Stimulated activated CD8-positive, alpha-beta memory T cell treated with anti-CD3 and anti-CD28 coated beads, Interleukin-12 subunit alpha, Interleukin-12 subunit beta, amount 100 ng/mL, for 24 hours (primary cell): ENCODE data around the gene GBP2.
"Not testable (repeated sequence)": the region's sequence is repeated elsewhere in the genome, so short reads cannot be mapped to it uniquely, and the experiment has no call there.

ENCODE experiments used
- DNase-seq: peaks from one replicate; pipeline ENCODE4 v3.0.0-alpha.2; 2020; ENCODE audit errors: extremely low read depth

Gene GBP2, protein sequence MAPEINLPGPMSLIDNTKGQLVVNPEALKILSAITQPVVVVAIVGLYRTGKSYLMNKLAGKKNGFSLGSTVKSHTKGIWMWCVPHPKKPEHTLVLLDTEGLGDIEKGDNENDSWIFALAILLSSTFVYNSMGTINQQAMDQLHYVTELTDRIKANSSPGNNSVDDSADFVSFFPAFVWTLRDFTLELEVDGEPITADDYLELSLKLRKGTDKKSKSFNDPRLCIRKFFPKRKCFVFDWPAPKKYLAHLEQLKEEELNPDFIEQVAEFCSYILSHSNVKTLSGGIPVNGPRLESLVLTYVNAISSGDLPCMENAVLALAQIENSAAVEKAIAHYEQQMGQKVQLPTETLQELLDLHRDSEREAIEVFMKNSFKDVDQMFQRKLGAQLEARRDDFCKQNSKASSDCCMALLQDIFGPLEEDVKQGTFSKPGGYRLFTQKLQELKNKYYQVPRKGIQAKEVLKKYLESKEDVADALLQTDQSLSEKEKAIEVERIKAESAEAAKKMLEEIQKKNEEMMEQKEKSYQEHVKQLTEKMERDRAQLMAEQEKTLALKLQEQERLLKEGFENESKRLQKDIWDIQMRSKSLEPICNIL

DNA sequence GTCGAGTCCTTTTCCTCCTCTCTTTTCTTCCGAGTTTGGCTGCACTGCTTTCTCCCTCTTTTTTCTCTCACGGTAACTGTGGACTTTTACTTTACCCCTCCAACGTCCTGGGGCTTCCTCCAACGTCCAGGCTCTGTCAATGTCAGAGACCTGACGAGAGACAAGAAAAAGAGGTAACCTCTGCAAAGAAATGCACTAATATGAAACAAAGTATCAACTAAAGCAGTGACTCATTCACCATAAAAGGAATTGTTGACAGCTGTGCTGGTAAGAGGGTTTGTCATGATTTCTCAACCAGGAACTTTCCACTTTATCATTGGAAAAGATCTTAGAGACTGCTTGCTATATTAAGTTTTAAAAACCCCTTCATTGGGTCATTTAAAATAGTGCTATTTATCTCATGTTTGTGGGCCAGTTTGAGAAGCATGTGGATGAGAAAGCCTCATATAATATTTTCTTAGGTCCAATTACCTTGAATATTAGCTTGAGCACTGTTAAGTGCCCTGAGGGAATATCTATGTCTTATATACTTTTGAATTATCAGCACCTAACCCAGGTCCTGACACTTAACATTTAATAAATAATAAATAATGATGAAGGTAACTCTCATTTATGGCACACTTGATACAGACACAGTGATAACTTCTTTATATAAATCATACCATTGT is at the start of gene GBP2:
Gene GBP2 (minus strand): TSS at position 202 of the 668 bp plus-strand sequence. CDS start 4,148 bp downstream, outside the sequence.
- no peak for DNase-seq

DNA sequence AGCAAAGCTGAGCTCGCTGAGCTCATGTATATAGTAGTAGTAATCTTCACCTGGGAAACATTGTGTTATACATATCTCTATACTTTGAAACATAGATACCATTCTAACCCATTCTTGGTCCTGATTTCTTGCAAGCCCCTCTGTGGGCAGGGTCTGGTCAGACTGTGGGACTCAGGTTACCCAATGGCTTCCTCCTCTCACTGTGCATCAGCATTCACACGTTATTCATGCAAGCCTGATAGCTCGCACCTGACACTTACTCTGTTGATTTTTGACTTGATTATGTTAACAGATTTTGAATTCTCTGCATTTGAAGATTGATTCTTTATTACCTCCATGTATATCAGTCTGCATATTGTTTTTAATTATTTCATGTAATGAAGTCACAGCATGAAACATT is 48.6 kb upstream of the GBP2 start:
- no peak for DNase-seq

DNA sequence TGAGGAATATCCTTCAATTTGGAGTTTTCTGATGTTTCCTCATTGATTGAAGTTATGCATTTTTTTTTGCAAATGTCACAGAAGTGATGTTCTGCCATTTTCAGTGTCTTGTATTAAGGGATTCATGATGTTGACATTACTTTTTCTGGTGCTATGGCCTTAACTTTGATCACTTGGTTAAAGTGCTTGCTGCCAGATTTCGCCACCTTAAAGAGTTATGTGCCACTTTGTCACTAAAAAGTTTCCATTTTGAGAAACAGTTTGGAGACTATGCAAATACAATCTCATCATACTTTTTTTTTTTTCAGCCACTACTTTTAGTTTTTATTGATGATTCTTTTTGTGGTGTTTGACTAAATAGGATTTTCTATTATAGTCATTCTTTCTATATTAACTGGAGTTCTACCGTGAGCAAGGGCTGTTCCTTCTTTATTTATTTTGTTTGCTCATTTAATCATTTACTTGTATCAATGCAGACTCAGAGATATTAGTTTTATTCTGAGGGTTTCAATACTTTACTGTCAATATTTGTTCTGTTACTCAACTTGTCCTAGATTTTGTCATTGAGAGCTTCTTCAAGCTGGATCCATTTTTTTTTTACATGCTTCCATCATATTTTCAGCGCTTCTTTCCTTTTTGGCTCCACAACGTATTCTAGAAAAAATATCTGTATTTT is 46.7 kb upstream of the GBP2 start:
- DNase-seq, result no peak

DNA sequence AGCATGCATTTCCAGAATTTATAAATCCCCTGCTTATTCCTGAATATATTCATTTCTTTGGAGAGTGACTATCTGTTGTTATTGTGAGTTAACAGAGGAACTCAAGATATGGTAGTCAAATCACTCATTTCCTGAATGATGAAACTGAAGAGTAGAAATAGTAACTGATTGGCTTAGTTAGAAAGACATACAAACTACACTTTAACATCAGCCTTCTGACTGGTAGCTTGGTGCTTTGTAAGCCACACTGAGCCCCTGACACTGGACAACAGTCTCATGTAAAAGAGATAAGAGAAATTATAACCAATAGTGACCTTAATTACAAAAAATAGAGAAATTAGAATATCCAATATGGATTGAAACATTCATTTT is 45.1 kb upstream of the GBP2 start:
- DNase-seq, result no peak

DNA sequence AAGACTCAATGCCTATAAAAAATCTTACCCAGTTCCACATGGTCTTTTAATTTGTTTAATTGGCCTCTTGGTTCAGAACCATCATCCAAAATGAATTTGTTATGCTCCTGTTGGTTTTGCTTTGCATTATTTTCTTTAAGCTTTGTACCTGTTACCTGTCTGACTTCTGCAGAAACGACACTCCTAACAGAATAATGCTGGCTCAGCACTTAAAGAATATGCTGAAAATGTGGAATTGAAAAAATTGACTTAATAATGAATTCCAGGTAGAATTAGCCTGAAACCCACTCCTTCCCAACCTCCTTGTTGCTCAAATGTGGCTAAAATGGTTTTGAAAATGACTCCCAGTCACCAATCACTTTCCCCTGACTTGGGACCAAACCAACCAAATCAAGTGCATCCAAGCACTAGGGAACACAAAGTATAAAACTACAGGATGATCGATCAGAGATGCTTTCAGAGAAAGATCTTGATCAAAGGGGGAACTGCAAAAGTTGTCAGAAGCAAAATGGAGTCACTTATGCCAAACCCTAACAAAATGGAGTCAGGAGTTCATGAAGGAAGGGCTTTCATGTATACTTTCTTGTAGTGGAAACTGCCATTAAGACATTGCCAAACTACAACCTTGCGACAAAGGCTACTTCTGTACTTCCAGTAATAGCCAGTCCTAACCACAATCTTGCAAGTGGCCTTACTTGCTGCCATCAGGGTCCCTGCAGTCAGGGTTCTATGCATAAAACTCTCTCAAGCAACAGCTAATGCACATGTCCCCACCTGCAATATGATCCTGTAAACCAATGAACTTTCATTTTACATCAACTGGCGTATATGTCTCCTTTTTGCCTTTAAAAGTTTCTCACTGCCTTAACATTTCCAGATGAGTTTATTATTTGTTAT is 44.5 kb upstream of the GBP2 start:
- DNase-seq, result no peak

DNA sequence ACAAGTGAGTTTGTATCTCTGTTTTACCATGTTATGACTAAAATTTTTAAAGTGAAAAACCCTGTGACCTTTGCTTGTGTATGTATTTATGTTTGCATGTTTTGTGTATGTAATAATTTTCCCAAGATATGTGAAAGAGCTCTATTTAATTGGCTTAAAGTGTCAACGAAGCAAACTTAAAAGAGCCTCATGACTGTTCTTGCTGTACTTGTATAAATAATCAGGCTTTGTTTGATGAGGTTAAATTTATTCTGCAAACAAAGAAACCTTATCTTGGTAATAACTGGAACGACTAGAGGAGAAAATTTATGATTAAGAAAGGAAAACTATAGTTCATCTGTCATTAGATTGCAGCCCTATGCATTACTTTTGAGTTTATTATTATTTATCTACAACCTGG is 43.3 kb upstream of the GBP2 start:
- DNase-seq, result no peak

DNA sequence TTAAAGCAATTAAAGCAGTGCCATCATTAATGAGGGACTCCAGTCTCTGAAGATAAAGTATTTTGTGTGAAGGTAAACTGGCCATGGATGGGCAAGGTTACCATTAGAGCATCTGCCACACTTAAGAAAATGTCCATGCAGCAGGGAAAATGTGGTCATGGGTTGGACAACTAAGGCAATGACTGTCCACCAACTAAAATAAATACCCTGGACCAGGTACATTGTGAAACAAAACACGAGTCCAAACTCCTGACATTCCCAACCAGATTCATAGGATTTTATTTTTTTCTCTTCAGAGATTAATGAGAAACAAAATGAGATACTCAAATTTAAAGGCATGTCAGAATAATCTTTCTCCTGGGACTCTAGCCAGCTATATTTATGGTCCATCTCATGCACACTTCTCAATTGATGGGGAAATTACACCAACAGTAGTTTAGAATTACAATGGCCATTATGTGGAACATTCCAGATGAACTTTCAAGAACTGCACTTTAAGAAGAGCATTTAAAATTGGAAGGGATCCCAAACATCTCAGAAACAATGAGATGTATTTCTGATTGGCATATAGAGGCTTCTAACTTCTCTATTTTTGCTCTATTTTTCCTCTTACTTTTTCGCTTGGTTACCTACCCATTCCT is 41.8 kb upstream of the GBP2 start:
- DNase-seq, result no peak

DNA sequence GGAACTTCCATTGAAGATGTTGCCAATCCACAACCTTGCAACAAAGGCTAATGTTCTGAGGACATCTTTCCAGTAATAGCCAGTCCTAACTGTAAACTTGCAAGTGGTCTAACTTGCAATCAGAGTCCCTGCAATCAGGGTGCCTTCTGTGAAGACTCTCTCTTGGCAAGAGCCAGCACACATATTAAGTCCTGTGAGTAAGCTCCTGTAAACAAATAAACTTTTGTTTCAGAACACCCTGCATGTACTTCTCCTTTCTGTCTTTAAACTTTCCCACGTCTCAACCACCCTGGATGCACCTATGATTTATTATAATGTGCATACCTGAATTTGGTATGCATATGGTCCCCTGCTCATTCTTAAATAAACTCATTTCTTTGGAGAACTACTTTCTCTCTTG is 40.8 kb upstream of the GBP2 start:
- DNase-seq, result no peak

DNA sequence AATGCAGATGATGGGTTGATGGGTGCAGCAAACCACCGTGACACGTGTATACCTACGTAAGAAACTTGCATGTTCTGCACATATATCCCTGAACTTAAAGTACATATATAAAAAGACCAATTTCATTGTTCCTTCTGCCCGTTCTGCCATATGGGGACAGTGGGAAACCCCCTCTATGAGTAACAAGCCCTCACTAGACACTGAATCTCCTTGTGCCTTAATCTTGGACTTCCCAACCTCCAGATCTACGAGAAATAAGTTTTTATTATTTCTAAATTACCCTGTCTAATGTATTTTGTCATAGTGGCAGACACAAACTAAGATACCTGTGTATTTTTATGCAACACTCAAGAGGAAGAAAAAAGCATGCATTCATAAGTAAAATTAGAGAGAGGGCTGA is 39.9 kb upstream of the GBP2 start:
- DNase-seq, result no peak

DNA sequence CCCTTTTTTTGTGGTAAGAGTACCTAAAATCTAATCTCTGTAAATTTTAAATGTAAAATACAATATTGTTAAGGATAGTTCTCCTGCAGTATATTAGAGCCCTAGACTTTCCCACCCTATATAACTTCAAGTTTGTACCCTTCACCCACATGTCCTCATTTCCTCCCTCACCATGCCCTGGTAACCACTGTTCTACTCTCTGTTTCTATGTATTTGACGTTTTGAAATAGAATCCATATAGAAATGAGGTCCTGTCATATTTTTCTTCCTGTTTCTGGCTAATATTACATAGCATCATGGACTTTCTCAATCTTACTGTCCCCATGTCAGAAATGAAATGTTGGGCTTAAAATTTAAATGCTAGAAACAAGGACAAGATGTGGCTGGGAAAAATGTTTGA is 25.1 kb upstream of the GBP2 start:
- no peak for DNase-seq

DNA sequence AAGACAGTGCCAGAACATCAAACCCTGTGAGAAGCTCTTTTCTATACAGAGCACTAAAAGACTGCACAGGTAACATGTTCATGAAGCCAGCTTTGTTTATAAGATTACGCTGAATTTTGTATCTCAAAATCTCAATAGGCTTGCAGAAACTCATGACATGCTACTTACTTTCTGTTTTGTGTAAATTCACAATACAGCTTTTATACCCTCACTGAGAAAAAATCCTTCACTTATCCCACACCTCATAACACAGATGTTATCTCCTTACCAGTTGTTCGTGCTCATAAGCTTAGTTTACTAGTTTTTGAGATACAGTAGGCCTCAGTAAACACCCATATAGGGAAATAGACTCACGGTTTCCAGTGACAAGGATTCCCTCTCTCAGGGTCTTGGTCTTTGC is 24.1 kb upstream of the GBP2 start:
- DNase-seq, result no peak

DNA sequence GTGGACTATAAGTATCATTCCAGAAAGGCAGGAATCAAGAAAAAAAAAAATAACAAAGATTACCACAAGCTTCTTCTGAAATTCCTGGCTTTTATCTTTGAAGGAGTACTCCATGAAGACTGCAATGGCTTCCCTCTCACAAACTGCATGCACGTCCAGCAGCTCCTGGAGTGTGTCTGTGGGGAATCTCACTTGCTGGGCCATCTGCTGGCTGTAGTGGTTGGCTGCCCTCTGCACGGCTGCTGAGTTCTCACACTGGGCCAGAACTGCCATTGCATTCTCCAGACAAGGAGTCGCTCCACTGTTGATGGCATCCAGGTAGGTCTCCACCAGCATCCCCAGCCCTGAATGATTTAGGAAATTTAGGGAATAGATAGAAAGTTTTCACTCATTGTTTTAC is 23.3 kb upstream of the GBP2 start:
- DNase-seq, result no peak

DNA sequence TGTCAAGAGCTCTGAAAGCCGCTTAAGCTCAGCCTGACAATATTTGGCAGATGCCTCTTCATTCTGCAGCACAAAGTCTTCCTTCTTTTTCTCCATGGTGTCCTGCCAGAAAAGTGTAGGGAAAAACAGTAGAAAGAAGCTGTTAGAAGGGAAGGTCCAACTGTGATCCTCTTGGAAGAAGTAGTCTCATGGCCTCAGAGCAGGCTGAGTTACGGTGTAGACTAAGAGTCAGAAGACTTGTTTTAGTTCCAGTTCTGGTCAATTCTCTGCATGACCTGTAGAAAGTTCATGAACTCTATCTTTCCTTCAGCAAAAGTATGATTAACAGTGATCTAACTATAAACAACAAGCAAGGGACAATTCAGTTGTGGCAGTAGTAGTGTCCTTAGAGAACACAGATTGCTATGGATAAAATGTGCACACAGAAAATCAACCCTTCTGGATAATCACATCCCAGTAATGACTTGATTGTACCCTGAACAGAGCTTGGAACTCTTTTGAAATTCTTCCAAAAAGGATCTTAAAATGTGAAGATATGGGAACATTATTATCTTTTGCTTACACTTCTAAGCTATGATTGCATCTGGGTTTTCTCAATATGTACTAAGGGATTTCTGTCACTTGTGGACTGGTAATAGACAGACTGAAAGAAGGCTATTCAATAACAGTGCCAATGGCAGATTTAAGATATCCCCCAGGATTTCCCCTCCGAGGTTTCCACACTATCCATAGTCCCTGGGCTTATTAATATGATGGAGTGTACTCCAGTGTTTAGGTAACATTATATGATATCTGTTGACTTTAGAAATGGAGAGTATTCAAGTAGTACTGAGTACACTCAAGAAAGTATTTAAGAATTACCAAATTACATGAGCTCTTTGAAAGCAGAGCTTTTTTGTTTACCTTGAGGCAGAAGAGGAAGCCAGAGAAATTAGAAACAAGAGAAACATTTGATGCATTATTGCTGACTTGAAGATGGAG is 22.1 kb upstream of the GBP2 start:
- no peak for DNase-seq

DNA sequence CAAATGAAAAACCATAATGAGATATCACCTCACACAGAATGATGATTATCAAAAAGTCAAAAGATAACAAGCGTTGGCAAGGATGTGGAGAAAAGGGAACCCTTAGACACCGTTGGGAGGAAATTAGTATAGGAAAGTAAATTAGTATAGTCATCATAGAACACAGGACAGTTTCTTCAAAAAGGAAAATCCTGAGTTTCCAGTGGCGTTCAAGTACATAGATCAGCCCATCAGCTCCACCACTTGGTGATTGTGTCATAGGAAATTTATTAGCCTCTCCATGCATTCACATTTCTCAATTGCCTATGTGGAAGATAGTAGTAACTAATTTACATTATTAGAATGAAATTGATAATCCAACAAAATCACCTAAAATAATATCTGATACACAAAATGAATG is 20.8 kb upstream of the GBP2 start:
- DNase-seq, result no peak

DNA sequence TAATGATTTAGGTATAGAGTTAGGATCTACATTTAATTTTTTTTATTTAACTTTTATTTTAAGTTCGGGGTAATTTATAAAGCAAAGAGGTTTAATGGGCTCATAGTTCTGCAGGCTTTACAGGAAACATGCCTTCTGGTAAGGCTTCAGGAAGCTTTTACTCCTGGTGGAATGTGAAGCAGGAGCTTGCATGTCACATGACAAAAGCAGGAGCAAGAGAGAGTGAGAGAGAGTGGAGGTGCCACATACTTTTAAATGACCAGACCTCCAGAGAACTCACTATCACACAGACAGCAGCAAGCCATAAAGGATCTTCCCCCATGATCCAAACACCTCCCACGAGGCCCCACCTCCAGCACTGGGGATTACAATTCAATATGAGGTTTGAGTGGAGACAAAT is 17.6 kb upstream of the GBP2 start:
- DNase-seq, result no peak

DNA sequence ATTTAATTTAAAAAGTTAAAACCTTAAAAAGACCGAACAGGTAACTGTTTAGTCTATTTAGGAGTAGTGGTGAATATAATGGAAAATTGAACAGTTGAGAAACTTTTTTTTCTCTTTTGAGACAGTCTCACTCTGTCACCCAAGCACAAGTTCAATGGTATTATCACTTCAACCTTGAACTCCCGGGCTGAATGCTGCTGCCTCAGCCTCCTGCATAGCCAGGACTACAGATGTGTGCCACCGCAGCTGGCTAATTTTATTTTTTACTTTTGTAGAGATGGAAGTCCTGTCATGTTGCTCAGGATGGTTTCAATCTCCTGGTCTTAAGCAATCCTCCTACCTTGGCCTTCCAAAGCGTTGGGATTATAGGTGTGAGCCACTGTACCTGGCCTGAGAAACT is 16.2 kb upstream of the GBP2 start:
- no peak for DNase-seq

DNA sequence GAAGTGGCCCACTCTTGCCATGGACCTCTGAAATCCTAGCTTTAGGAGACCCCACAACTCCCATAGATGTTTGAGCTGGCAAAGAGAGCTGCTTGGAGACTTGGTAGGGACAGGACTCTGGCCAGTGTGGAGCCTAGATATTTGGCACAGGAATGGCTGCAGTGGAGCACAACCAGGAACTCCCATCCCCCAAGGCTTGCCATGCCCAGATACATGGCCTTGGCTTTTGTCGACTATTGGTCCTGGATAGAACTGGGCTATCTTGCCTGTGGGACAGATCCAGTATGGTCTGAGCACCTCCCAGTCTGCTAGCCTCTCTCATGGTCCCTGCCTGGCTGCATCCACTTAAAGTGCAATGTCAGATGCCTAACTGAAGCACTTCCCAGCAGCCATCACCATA is 7.8 kb upstream of the GBP2 start:
- DNase-seq, result no peak

DNA sequence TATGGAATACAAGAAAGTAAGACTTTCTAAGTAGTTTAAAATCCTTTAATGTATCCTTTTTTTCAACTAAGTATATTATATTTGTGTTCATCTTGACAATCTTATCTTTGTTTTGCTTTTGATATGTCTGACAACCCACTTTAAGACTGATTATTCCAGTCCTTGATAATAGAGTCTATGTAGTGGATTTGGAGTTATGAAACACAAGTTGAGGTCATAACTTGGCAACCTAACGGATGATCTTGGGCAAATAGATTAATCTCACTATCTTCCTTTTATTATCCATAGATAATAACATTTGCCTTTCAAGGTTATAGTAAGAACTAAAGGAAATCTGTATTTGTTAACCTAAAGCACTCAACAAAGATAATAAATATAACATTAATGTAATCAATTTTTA is 4.8 kb upstream of the GBP2 start:
- no peak for DNase-seq

DNA sequence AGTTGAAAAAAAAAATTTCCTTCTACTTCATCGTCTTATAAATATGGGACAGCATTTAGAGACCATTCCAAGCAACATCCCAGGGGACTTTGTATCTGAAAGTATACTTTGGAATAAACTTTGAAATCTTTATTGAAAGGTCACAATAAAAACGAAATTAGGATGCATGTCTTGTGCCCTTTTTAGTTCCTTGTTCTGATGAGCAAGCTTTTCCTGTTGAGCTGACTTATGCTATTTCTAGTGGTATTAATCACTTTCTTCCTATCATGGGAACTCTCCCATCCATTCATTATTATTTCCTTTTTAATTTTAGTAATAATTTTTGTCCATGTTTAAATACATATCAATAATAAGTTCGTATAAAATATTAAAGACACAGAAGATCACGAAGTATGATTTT is 4.0 kb upstream of the GBP2 start:
- DNase-seq, result no peak

DNA sequence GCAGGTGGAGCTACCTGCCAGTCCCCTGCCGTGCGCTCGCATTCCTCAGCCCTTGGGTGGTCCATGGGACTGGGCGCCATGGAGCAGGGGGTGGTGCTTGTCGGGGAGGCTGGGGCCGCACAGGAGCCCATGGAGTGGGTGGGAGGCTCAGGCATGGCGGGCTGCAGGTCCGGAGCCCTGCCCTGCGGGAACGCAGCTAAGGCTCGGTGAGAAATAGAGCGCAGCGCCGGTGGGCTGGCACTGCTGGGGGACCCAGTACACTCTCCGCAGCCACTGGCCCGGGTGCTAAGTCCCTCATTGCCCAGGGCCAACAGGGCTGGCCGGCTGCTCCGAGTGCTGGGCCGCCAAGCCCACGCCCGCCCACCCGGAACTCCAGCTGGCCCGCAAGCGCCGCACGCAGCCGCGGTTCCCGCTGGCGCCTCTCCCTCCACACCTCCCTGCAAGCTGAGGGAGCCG is 2.1 kb upstream of the GBP2 start:
- not testable (repeated sequence) for DNase-seq
